Activated CD8-positive, alpha-beta memory T cell treated with anti-CD3 and anti-CD28 coated beads for 1 hour (primary cell): ENCODE data around the gene PLSCR1.

Source experiments
- DNase-seq, 2 donors: peaks; one replicate each; pipeline ENCODE4 v3.0.0-alpha.2; 2020; ENCODE audit warnings: low read depth in 1 of 2; ENCODE audit errors: extremely low read depth in 1 of 2

PLSCR1 gene

GRCh38 chr3:146544002-146544928 is at the start of gene PLSCR1:
Gene PLSCR1, minus strand, starts transcription at chr3:146544607. Its CDS starts 8,055 bp downstream, at chr3:146536552.
- DNase-seq: peak; percentile 12 to 55

- no peak for DNase-seq
Measured at GRCh38 chr3:146593776-146594175, 49.4 kb upstream of the PLSCR1 start.

GRCh38 chr3:146590521-146590920 is 46.1 kb upstream of the PLSCR1 start:
- DNase-seq: no peak

- no peak for DNase-seq
Measured at GRCh38 chr3:146589899-146590508, 45.6 kb upstream of the PLSCR1 start.

GRCh38 chr3:146585156-146585555 is 40.7 kb upstream of the PLSCR1 start:
- DNase-seq: no peak

GRCh38 chr3:146581951-146582467 is 37.6 kb upstream of the PLSCR1 start:
- DNase-seq: no peak

GRCh38 chr3:146581080-146581601 is 36.7 kb upstream of the PLSCR1 start:
- DNase-seq: no peak

- DNase-seq: no peak
Measured at GRCh38 chr3:146577662-146578061, 33.3 kb upstream of the PLSCR1 start.

- DNase-seq: no peak
Measured at GRCh38 chr3:146575636-146576035, 31.2 kb upstream of the PLSCR1 start.

GRCh38 chr3:146574173-146574572 is 29.8 kb upstream of the PLSCR1 start:
- DNase-seq: no peak

GRCh38 chr3:146569314-146569713 is 24.9 kb upstream of the PLSCR1 start:
- no peak for DNase-seq

- no peak for DNase-seq
Measured at GRCh38 chr3:146566138-146566537, 21.7 kb upstream of the PLSCR1 start.

- DNase-seq: no peak
Measured at GRCh38 chr3:146561879-146562278, 17.5 kb upstream of the PLSCR1 start.

- DNase-seq: no peak
Measured at GRCh38 chr3:146561463-146561862, 17.1 kb upstream of the PLSCR1 start.

- no peak for DNase-seq
Measured at GRCh38 chr3:146560678-146561077, 16.3 kb upstream of the PLSCR1 start.

GRCh38 chr3:146559388-146559787 is 15.0 kb upstream of the PLSCR1 start:
- no peak for DNase-seq

- DNase-seq: no peak
Measured at GRCh38 chr3:146558781-146559180, 14.4 kb upstream of the PLSCR1 start.

- DNase-seq: no peak
Measured at GRCh38 chr3:146557745-146558144, 13.3 kb upstream of the PLSCR1 start.

GRCh38 chr3:146555311-146555710 is 10.9 kb upstream of the PLSCR1 start:
- no peak for DNase-seq

GRCh38 chr3:146554151-146554760 is 9.8 kb upstream of the PLSCR1 start:
- no peak for DNase-seq
